ENCODE data around the gene PDE8A. TPM values are rescaled to one million over a fixed set of nuclear protein-coding genes. Genes with fewer than 3 reads are reported as not detected.

The PDE8A gene
- total and polyA plus RNA-seq, 2 donors (not counting 1 experiment from before 2014, with no cell fraction given), result 17.4 to 51.1 TPM

- H3K27me3 Mint-ChIP-seq, result peaks cover 10% of the 10 kb centered on the region
- Histone ChIP-seq H3K27me3 (replicated peaks in 1 of 4; ENCODE audit: control extremely low read depth in 1 of 4, control insufficient read depth in 3 of 4, insufficient read depth in 4 of 4, low read length in 3 of 4) (no peaks in the 10 kb centered on the region), H3K27ac (ENCODE audit: low read length in 2 of 2) (no peak overlapping the region), H3K36me3 (replicated peaks in 1 of 2; ENCODE audit: control extremely low read depth in 1 of 2, control insufficient read depth in 1 of 2, extremely low read depth in 1 of 2, insufficient read depth in 2 of 2, low read length in 1 of 2) (no peaks in the 10 kb centered on the region), H3K9me3 (ENCODE audit: control extremely low read depth in 1 of 3, control insufficient read depth in 2 of 3, insufficient read depth in 1 of 3, low read length in 2 of 3) (peaks cover 0 to 5% (median 0%) of the 10 kb centered on the region in 3 donors), H3K79me2 (ENCODE audit: control insufficient read depth, insufficient read depth, low read length) (no peaks in the 10 kb centered on the region), H4K20me1 (ENCODE audit: control insufficient read depth, insufficient read depth, low read length, poor library complexity, severe bottlenecking) (no peaks in the 10 kb centered on the region), H3K4me2 (replicated peaks; ENCODE audit: low read depth, low read length, poor library complexity, severe bottlenecking) (no peak overlapping the region), H2AFZ (ENCODE audit: insufficient read depth, low read depth, low read length, poor library complexity, severe bottlenecking) (no peak overlapping the region), H3K9ac (ENCODE audit: low read length) (no peak overlapping the region), H3K4me1 (ENCODE audit: control insufficient read depth in 2 of 2, insufficient read depth in 2 of 2, low read length in 2 of 2) (no peaks in the 10 kb centered on the region), H3K4me3 (ENCODE audit: control extremely low read depth in 1 of 5, extremely low read depth in 1 of 5, insufficient read depth in 1 of 5, low read depth in 2 of 5, low read length in 4 of 5) (no peak overlapping the region)
- DNase-seq (no peak), ATAC-seq (ENCODE audit: low read depth) (no peak)
- TF ChIP-seq EZH2 (IDR thresholded peaks at IDR 0.05; ENCODE audit: borderline replicate concordance, insufficient read depth, low read depth, low read length, poor library complexity, severe bottlenecking), result no peak
- no peak for TF ChIP-seq CTCF (IDR thresholded peaks at IDR 0.05)
- intact Hi-C loops (cut with micrococcal nuclease), result no loop called here
- H3K9me3 Mint-ChIP-seq (ENCODE audit: insufficient read depth), result no peaks in the 10 kb centered on the region
- H3K27ac Mint-ChIP-seq, result no peak overlapping the region
- H3K4me3 Mint-ChIP-seq, result no peak overlapping the region
- ChIA-PET POLR2A (no interaction called here), CTCF (interaction anchor here (0.6 to 0.9 kb wide), 2 partner anchors 9 to 28 kb away, joined by 3 to 4 read pairs; no protein-coding TSS in a partner anchor)
- no peaks in the 10 kb centered on the region for H3K4me1 Mint-ChIP-seq
- 100% methylated on average over 1 of the region's 1 CpG for WGBS (ENCODE audit: insufficient coverage)
These were observed 42.9 kb upstream of the PDE8A start for GRCh38 chr15:84938726-84939125.

- no peaks in the 10 kb centered on the region for H3K4me1 ChIP-seq (ENCODE audit: control insufficient read depth in 2 of 2, insufficient read depth in 2 of 2, low read length in 2 of 2)
- H3K4me3 Mint-ChIP-seq, result no peak overlapping the region
- H3K4me2 ChIP-seq (replicated peaks; ENCODE audit: low read depth, low read length, poor library complexity, severe bottlenecking), result no peak overlapping the region
- no peak overlapping the region for H2AFZ ChIP-seq (ENCODE audit: insufficient read depth, low read depth, low read length, poor library complexity, severe bottlenecking)
- no peaks in the 10 kb centered on the region for H3K4me1 Mint-ChIP-seq
- H3K9me3 Mint-ChIP-seq (ENCODE audit: insufficient read depth), result no peaks in the 10 kb centered on the region
- H3K9me3 ChIP-seq (ENCODE audit: control extremely low read depth in 1 of 3, control insufficient read depth in 2 of 3, insufficient read depth in 1 of 3, low read length in 2 of 3), result peaks cover 0 to 5% (median 0%) of the 10 kb centered on the region in 3 donors
- no peaks in the 10 kb centered on the region for H4K20me1 ChIP-seq (ENCODE audit: control insufficient read depth, insufficient read depth, low read length, poor library complexity, severe bottlenecking)
- no peaks in the 10 kb centered on the region for H3K27me3 ChIP-seq (replicated peaks in 1 of 4; ENCODE audit: control extremely low read depth in 1 of 4, control insufficient read depth in 3 of 4, insufficient read depth in 4 of 4, low read length in 3 of 4)
- ChIA-PET CTCF (interaction anchor here (1.1 to 1.7 kb wide), 2 partner anchors 12 to 369 kb away, joined by 3 to 6 read pairs; no protein-coding TSS in a partner anchor), POLR2A (no interaction called here)
- H3K27me3 Mint-ChIP-seq, result peaks cover 10% of the 10 kb centered on the region
- no peaks in the 10 kb centered on the region for H3K79me2 ChIP-seq (ENCODE audit: control insufficient read depth, insufficient read depth, low read length)
- H3K9ac ChIP-seq (ENCODE audit: low read length), result no peak overlapping the region
- no peak overlapping the region for H3K4me3 ChIP-seq (ENCODE audit: control extremely low read depth in 1 of 5, extremely low read depth in 1 of 5, insufficient read depth in 1 of 5, low read depth in 2 of 5, low read length in 4 of 5)
- no peak overlapping the region for H3K27ac ChIP-seq (ENCODE audit: low read length in 2 of 2)
- H3K27ac Mint-ChIP-seq, result no peak overlapping the region
- TF ChIP-seq EZH2 (IDR thresholded peaks at IDR 0.05; ENCODE audit: borderline replicate concordance, insufficient read depth, low read depth, low read length, poor library complexity, severe bottlenecking), result no peak
- no peak for TF ChIP-seq CTCF (IDR thresholded peaks at IDR 0.05)
- ATAC-seq (ENCODE audit: low read depth) (no peak), DNase-seq (no peak)
- H3K36me3 ChIP-seq (replicated peaks in 1 of 2; ENCODE audit: control extremely low read depth in 1 of 2, control insufficient read depth in 1 of 2, extremely low read depth in 1 of 2, insufficient read depth in 2 of 2, low read length in 1 of 2), result no peaks in the 10 kb centered on the region
- intact Hi-C loops (cut with micrococcal nuclease), result no loop called here
- no CpG with 5 or more reads among the region's 3 CpGs for WGBS (ENCODE audit: insufficient coverage)
These were observed 41.3 kb upstream of the PDE8A start for GRCh38 chr15:84940399-84940798.

All from B cell (primary cell).